ENCODE measurements around the gene HOMER1. TPM values are rescaled to one million over a fixed set of nuclear protein-coding genes. Genes with fewer than 3 reads are reported as not detected.

The HOMER1 gene
- total and polyA plus RNA-seq, 2 of the 13 experiments (the other 11 are each of a cell fraction or from before 2014, with no cell fraction given) = 5.3 to 24.8 TPM

- no peak for TF ChIP-seq TRIM22 (IDR thresholded peaks at IDR 0.05)
Observed at GRCh38 chr5:79378510-79379186, 135.3 kb downstream of the HOMER1 start (continued).

- H3K36me3 ChIP-seq (replicated peaks in 1 of 2; ENCODE audit: control insufficient read depth in 1 of 2, insufficient read depth in 2 of 2, low read length in 2 of 2) = no peaks in the 10 kb centered on the region
- WGBS (ENCODE audit: low lambda C conversion rate) = 37% methylated on average over 1 of the region's 1 CpG
- FAIRE-seq = no peak
- H3K27ac ChIP-seq (ENCODE audit: extremely low read length, insufficient read depth, low read length) = no peak overlapping the region
- BruUV-seq (replicated peaks) = no TSS peak
- no peak overlapping the region for H3K4me3 ChIP-seq (replicated peaks in 1 of 3; ENCODE audit: insufficient read depth in 1 of 3, low read depth in 2 of 3, low read length in 3 of 3)
- intact Hi-C loops (cut with micrococcal nuclease; ENCODE audit: unreplicated experiment) (no loop called here), in situ Hi-C loops (cut with HindIII; ENCODE audit: extremely low pct_ligation_motif_present, low pct_unique_long_range_greater_than_20kb) (no loop called here)
- no peaks in the 10 kb centered on the region for H3K4me1 ChIP-seq (ENCODE audit: insufficient read depth, low read length)
- ChIA-PET POLR2A (no interaction called here), CTCF (ENCODE audit: low intra/inter-chr PET ratio, low total read pairs) (no interaction called here)
- H3K27me3 ChIP-seq (ENCODE audit: control insufficient read depth in 1 of 2, insufficient read depth in 2 of 2, low read length in 2 of 2) = no peaks in the 10 kb centered on the region; a peak in 1 of 5 replicates
- H4K20me1 ChIP-seq (ENCODE audit: insufficient read depth, low read length) = no peaks in the 10 kb centered on the region
- H2AFZ ChIP-seq (ENCODE audit: low read length) = no peak overlapping the region
- TF ChIP-seq ZNF619 (CRISPR knock-in tag; IDR thresholded peaks at IDR 0.05) (no peak), PAF1 (CRISPR knock-in tag; IDR thresholded peaks at IDR 0.05) (no peak), ZNF761 (CRISPR knock-in tag; conservative IDR thresholded peaks at IDR 0.05) (no peak), CTCF (CRISPR knock-in tag; IDR thresholded peaks at IDR 0.05) (no peak), SP4 (CRISPR knock-in tag; IDR thresholded peaks at IDR 0.05) (no peak), EHMT2 (IDR thresholded peaks at IDR 0.05; ENCODE audit: borderline replicate concordance, low read depth, low read length) (no peak), ZNF768 (CRISPR knock-in tag; IDR thresholded peaks at IDR 0.05) (no peak), MEIS2 (CRISPR knock-in tag; IDR thresholded peaks at IDR 0.05) (no peak), PPARG (CRISPR knock-in tag; conservative IDR thresholded peaks at IDR 0.05) (no peak)
- H3K79me2 ChIP-seq (ENCODE audit: insufficient read depth, low read length) = no peaks in the 10 kb centered on the region
- no peak for ATAC-seq
- no peaks in the 10 kb centered on the region for H3K9me3 ChIP-seq (ENCODE audit: low read length)
- no peak for DNase-seq (ENCODE audit: low spot score)
- H3K4me2 ChIP-seq (ENCODE audit: low read depth, low read length) = no peak overlapping the region
- H3K9ac ChIP-seq (ENCODE audit: insufficient read depth, low read depth, low read length) = no peak overlapping the region
Observed at GRCh38 chr5:79357398-79357797, 156.5 kb downstream of the HOMER1 start.
